ENCODE measurements around the gene GALNT10. TPM values are rescaled to one million over a fixed set of nuclear protein-coding genes. Genes with fewer than 3 reads are reported as not detected.
A peak's percentile ranks its signal among the peaks of the same experiment; 100 is the strongest.

The GALNT10 gene
- total RNA-seq, 4 donors from 2014 or later = 35.9 to 59.4 (median 46.8) TPM

DNA sequence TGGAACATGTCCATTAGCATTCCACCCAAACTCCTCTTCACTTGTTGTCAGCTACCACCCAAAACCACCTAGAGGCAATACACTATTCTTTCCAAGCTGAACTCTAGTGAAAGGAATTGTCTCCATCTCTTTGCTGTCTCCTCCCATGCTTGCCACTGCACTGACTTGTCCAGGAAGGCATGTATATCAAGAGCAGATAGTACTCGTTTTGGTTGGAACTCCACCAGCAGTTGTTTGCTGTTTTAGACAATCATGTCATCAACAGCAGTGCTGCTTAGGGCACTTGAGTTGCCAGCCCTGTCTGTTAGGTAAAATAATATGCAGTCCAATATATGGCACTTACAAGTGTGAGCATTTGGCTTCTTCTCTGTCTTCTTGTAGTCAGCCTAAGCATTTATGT, 175.3 kb downstream of the GALNT10 start:
- Histone ChIP-seq H3K9me3 (no peaks in the 10 kb centered on the region), H3K36me3 (no peaks in the 10 kb centered on the region), H3K4me1 (no peaks in the 10 kb centered on the region), H3K27ac (no peak overlapping the region), H3K27me3 (no peaks in the 10 kb centered on the region), H3K4me3 (no peak overlapping the region)
- DNase-seq = no peak
- TF ChIP-seq POLR2A (IDR thresholded peaks at IDR 0.05) = no peak
- TF ChIP-seq CTCF (IDR thresholded peaks at IDR 0.05) = no peak

DNA sequence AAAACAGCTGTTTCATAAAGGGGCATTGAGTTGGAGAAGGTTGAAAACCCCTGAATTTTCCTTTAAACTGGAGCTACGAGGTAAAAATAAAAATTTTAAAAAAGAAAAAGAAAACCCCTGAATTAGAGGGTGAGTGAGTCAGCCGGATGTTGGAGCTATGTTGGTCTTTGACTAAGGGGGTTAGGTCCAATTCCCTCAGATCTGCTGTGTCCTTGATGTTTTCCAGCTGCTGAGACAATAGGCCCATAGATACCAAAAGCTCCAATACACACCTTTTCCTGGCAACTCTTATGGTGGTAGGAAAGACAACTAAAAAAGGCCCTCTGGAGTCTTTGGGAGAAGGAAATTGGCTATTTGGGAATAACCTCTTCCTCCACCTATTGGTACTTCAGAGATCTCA, 175.8 kb downstream of the GALNT10 start:
- H3K36me3 ChIP-seq = no peaks in the 10 kb centered on the region
- no peaks in the 10 kb centered on the region for H3K27me3 ChIP-seq
- H3K27ac ChIP-seq = no peak overlapping the region
- DNase-seq = no peak
- H3K9me3 ChIP-seq = no peaks in the 10 kb centered on the region
- no peaks in the 10 kb centered on the region for H3K4me1 ChIP-seq
- H3K4me3 ChIP-seq = no peak overlapping the region
- TF ChIP-seq CTCF (IDR thresholded peaks at IDR 0.05) (no peak), POLR2A (IDR thresholded peaks at IDR 0.05) (no peak)

DNA sequence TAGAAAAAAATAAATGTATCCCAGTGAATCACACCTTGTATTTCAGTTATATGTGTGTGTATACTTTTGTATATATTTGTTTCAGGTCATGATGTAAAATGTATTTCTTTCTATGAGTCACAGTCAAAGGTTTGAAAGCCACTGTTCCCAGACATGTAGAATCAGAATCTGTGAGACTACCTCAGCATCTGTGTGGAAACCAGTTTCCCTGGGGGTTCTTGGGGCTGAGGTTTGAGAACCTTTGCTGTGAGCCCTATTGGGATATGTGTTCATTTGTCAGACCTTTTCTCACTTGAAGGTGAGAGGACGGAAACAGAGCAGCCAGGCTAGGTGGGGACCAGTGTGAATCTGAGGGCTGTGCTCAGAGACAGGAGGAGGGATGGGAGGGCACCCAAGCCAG, 176.6 kb downstream of the GALNT10 start:
- no peaks in the 10 kb centered on the region for H3K4me1 ChIP-seq
- H3K36me3 ChIP-seq = no peaks in the 10 kb centered on the region
- no peak overlapping the region for H3K27ac ChIP-seq
- H3K27me3 ChIP-seq = no peaks in the 10 kb centered on the region
- H3K9me3 ChIP-seq = no peaks in the 10 kb centered on the region
- no peak for DNase-seq
- TF ChIP-seq POLR2A (IDR thresholded peaks at IDR 0.05) = no peak
- TF ChIP-seq CTCF (IDR thresholded peaks at IDR 0.05) = no peak
- H3K4me3 ChIP-seq = no peak overlapping the region

GRCh38 chr5:154368041-154368800, 177.7 kb downstream of the GALNT10 start:
- H3K27me3 ChIP-seq = no peaks in the 10 kb centered on the region
- no peak for DNase-seq
- no peak overlapping the region for H3K4me3 ChIP-seq
- no peak for TF ChIP-seq POLR2A (IDR thresholded peaks at IDR 0.05)
- no peak for TF ChIP-seq CTCF (IDR thresholded peaks at IDR 0.05)
- no peaks in the 10 kb centered on the region for H3K9me3 ChIP-seq
- H3K4me1 ChIP-seq = no peaks in the 10 kb centered on the region
- H3K27ac ChIP-seq = peak overlapping the region in 1 of 4 donors; percentile 22
- H3K36me3 ChIP-seq = no peaks in the 10 kb centered on the region

GRCh38 chr5:154369682-154370081, 179.1 kb downstream of the GALNT10 start:
- Histone ChIP-seq H3K4me1 (no peaks in the 10 kb centered on the region), H3K27ac (no peak overlapping the region), H3K9me3 (no peaks in the 10 kb centered on the region), H3K4me3 (no peak overlapping the region), H3K27me3 (no peaks in the 10 kb centered on the region), H3K36me3 (no peaks in the 10 kb centered on the region)
- DNase-seq = no peak
- TF ChIP-seq CTCF (IDR thresholded peaks at IDR 0.05) (no peak), POLR2A (IDR thresholded peaks at IDR 0.05) (no peak)
